PC-9 (cell line): Measurements from ENCODE around the gene FEZ2. TPM values are rescaled to one million over a fixed set of nuclear protein-coding genes. Genes with fewer than 3 reads are reported as not detected.

ENCODE experiments used
- BruUV-seq: library from RNA; stranded (reverse); fragments of 400-500 nt; replicated peaks from 2 replicates; lab custom pipeline; 2021; lab: Mats Ljungman, UMichigan
- CTCF ChIA-PET: fragments of 300-600 bp; sonication (Branson Sonifier 250); formaldehyde crosslinking; loops from one replicate; lab custom pipeline; 2022; ENCODE audit warnings: antibody characterized with exemption; lab: Charles Lee
- POLR2A ChIA-PET: fragments of 300-600 bp; sonication (Branson Sonifier 250); formaldehyde crosslinking; loops from one replicate; lab custom pipeline; 2022; ENCODE audit warnings: antibody characterized with exemption; ENCODE audit not compliant: unreplicated experiment; lab: Charles Lee
- DNase-seq, 2 experiments: peaks; one replicate each; pipeline versions ENCODE4 v3.0.0 to v3.0.0-alpha.2; 2015 to 2022; ENCODE audit warnings: mixed read lengths in 1 of 2
- H2AFZ ChIP-seq: fragments of 200-600 bp; sonication (generic); 2 replicates; pipeline ENCODE4 v1.8.1; 2017; ENCODE audit warnings: antibody characterized with exemption
- H3F3A ChIP-seq: fragments of 200-600 bp; sonication (generic); 2 replicates; pipeline ENCODE4 v1.8.1; 2017; ENCODE audit warnings: antibody characterized with exemption, mild to moderate bottlenecking, low read depth; ENCODE audit not compliant: insufficient read depth
- H3K27ac ChIP-seq: fragments of 200-600 bp; sonication (generic); 2 replicates; pipeline ENCODE4 v1.6.1; 2016; ENCODE audit warnings: mixed run types
- H3K27me3 ChIP-seq: fragments of 200-600 bp; sonication (generic); 2 replicates; pipeline ENCODE4 v1.6.1; 2016; ENCODE audit warnings: low read depth, mixed run types; ENCODE audit not compliant: insufficient read depth
- H3K36me3 ChIP-seq: fragments of 200-600 bp; sonication (generic); 2 replicates; pipeline ENCODE4 v1.6.1; 2016; ENCODE audit warnings: low read depth, mixed run types
- H3K4me1 ChIP-seq: fragments of 200-600 bp; sonication (generic); replicated peaks from 2 replicates; pipeline ENCODE4 v1.6.1; 2016; ENCODE audit warnings: mixed run types; ENCODE audit not compliant: insufficient read depth
- H3K4me2 ChIP-seq: fragments of 200-600 bp; sonication (generic); 2 replicates; pipeline ENCODE4 v1.6.1; 2017; ENCODE audit warnings: mixed run types
- H3K4me3 ChIP-seq: fragments of 200-600 bp; sonication (generic); 2 replicates; pipeline ENCODE4 v1.6.1; 2016; ENCODE audit warnings: mixed run types
- H3K79me2 ChIP-seq: fragments of 200-600 bp; sonication (generic); 2 replicates; pipeline ENCODE4 v1.6.1; 2017; ENCODE audit warnings: low read depth, mixed run types
- H3K9me2 ChIP-seq: fragments of 200-600 bp; sonication (generic); 2 replicates; pipeline ENCODE4 v1.8.1; 2017; ENCODE audit warnings: mild to moderate bottlenecking; ENCODE audit not compliant: insufficient read depth
- H3K9me3 ChIP-seq: fragments of 200-600 bp; sonication (generic); 2 replicates; pipeline ENCODE4 v1.8.1; 2016; ENCODE audit warnings: low read depth; ENCODE audit not compliant: insufficient read depth
- H4K20me1 ChIP-seq: fragments of 200-600 bp; sonication (generic); 2 replicates; pipeline ENCODE4 v1.8.1; 2017; ENCODE audit not compliant: insufficient read depth
- CTCF ChIP-seq: fragments of 200-600 bp; sonication (generic); conservative IDR thresholded peaks from 2 replicates; pipeline ENCODE4 v1.6.1; 2017; ENCODE audit warnings: mixed run types, antibody characterized with exemption, mild to moderate bottlenecking, moderate library complexity
- EZH2 ChIP-seq: fragments of 200-600 bp; sonication (generic); IDR thresholded peaks from 2 replicates; pipeline ENCODE4 v1.8.0; 2017; ENCODE audit warnings: antibody characterized with exemption, low read depth
- intact Hi-C: fragments of 100-400 bp; cut with micrococcal nuclease; formaldehyde crosslinking; loops from one replicate; pipeline ENCODE4 v1.10.0; 2022; ENCODE audit not compliant: unreplicated experiment
- total RNA-seq: library from RNA; stranded (reverse); gene quantifications from 2 replicates; pipeline ENCODE4 v1.2.3, GENCODE V29; 2021

FEZ2 gene
- total RNA-seq, 1 experiment from 2014 or later, result 33.9 TPM

GRCh38 chr2:36559221-36559942, 38.6 kb downstream of the FEZ2 start:
- no peak overlapping the region for H3K27ac ChIP-seq

GRCh38 chr2:36556842-36557241, 41.1 kb downstream of the FEZ2 start:
- intact Hi-C loops, result no loop called here
- CTCF ChIA-PET, result no interaction called here

More at GRCh38 chr2:36559221-36559942, 38.6 kb downstream of the FEZ2 start:
- H3K36me3 ChIP-seq, result peaks cover 19% of the 10 kb centered on the region; the same call in 1 of the 2 replicates
- peaks cover 38% of the 10 kb centered on the region for H3F3A ChIP-seq
- no peaks in the 10 kb centered on the region for H3K9me3 ChIP-seq
- peaks cover 24% of the 10 kb centered on the region for H3K79me2 ChIP-seq
- no peak for TF ChIP-seq CTCF
- TF ChIP-seq EZH2, result no peak
- H4K20me1 ChIP-seq, result no peaks in the 10 kb centered on the region
- intact Hi-C loops, result no loop called here
- no peaks in the 10 kb centered on the region for H3K9me2 ChIP-seq
- H2AFZ ChIP-seq, result no peak overlapping the region
- BruUV-seq, result no TSS peak
- no peaks in the 10 kb centered on the region for H3K27me3 ChIP-seq
- no peak overlapping the region for H3K4me2 ChIP-seq
- peaks cover 42% of the 10 kb centered on the region for H3K4me1 ChIP-seq
- POLR2A ChIA-PET, result no interaction called here
- CTCF ChIA-PET, result no interaction called here
- no peak for DNase-seq
- no peak overlapping the region for H3K4me3 ChIP-seq

GRCh38 chr2:36555789-36556188, 42.2 kb downstream of the FEZ2 start:
- H3K4me2 ChIP-seq, result no peak overlapping the region
- H3F3A ChIP-seq, result peaks cover 3% of the 10 kb centered on the region
- H3K27ac ChIP-seq, result no peak overlapping the region
- no peak overlapping the region for H3K4me3 ChIP-seq
- BruUV-seq, result no TSS peak
- H4K20me1 ChIP-seq, result no peaks in the 10 kb centered on the region
- peaks cover 17% of the 10 kb centered on the region for H3K79me2 ChIP-seq
- POLR2A ChIA-PET, result no interaction called here
- intact Hi-C loops, result no loop called here
- no peaks in the 10 kb centered on the region for H3K9me3 ChIP-seq
- DNase-seq, result no peak
- H2AFZ ChIP-seq, result no peak overlapping the region
- peaks cover 33% of the 10 kb centered on the region for H3K36me3 ChIP-seq
- H3K27me3 ChIP-seq, result no peaks in the 10 kb centered on the region
- TF ChIP-seq EZH2, result no peak
- TF ChIP-seq CTCF, result no peak
- CTCF ChIA-PET, result no interaction called here
- peaks cover 6% of the 10 kb centered on the region for H3K4me1 ChIP-seq
- no peaks in the 10 kb centered on the region for H3K9me2 ChIP-seq

More at GRCh38 chr2:36556842-36557241, 41.1 kb downstream of the FEZ2 start:
- Histone ChIP-seq H2AFZ (no peak overlapping the region), H3K36me3 (peaks cover 28% of the 10 kb centered on the region; the same call in 1 of the 2 replicates), H4K20me1 (no peaks in the 10 kb centered on the region), H3K4me2 (no peak overlapping the region), H3F3A (peaks cover 12% of the 10 kb centered on the region), H3K9me2 (no peaks in the 10 kb centered on the region), H3K79me2 (peaks cover 18% of the 10 kb centered on the region), H3K4me3 (no peak overlapping the region), H3K27me3 (no peaks in the 10 kb centered on the region), H3K27ac (no peak overlapping the region), H3K9me3 (no peaks in the 10 kb centered on the region), H3K4me1 (peaks cover 17% of the 10 kb centered on the region)
- no TSS peak for BruUV-seq
- POLR2A ChIA-PET, result interaction anchor here (0.8 kb wide), 1 partner anchor 13 kb away, joined by 4 read pairs; no protein-coding TSS in a partner anchor
- no peak for DNase-seq
- no peak for TF ChIP-seq CTCF
- TF ChIP-seq EZH2, result no peak
